C4-2B (cell line): ENCODE measurements around the gene PRTG.

Experiments used
- CTCF ChIP-seq: fragments of 450-650 bp; conservative IDR thresholded peaks from 2 replicates; pipeline ENCODE4 v1.5.1; 2017; ENCODE audit warnings: mild to moderate bottlenecking
- ZFX ChIP-seq: fragments of 450-650 bp; IDR thresholded peaks from 2 replicates; pipeline ENCODE4 v1.6.1; 2017

GRCh38 chr15:55673287-55673686 lies 69.7 kb downstream of the PRTG start:
- TF ChIP-seq CTCF: no peak
- no peak for TF ChIP-seq ZFX
